ENCODE measurements around the gene DLX1. TPM values are rescaled to one million over a fixed set of nuclear protein-coding genes. Genes with fewer than 3 reads are reported as not detected.

DLX1 gene
- total and polyA plus RNA-seq, 2 of the 8 experiments (the other 6 are each of a cell fraction or from before 2014, with no cell fraction given): 0.11 TPM; not detected in 1

DNA sequence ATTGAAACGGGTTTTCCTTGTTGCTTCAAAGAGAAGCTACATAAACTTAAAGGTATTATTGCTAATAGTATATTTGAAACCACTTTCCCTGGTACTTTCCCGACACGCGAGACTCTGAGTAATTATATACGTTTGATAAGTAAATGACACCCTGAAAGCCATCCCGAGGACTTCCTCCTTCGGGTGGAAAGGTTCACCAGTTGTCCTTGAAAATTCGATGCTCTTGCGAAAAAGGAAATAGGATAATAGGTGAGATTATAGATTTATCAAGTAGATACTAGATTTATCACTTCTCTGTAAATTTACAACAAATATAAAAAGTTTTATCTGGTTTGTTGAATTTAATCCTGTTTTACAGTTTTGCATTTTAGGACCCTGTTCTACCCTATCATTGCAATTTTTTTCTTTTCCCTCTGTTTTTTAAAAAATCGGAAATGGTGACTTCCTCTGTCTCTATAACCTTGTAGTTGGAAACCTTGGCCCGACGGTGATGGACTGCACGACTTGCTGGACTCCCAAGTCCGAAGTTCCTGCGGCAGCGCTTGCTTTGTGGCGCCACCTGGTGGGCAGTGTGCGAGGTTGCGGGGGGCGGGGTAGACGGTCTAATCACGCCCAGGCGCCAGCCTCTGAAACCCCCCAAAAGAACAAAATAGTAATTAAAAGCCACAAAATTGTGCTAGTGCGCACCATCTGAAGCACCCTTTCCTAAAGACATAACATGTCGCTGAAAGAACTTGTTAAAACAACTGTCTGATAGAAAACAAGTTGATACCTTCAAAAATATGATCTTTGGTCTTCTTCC lies 18.4 kb downstream of the DLX1 start:
- no peak for FAIRE-seq
- DNase-seq (ENCODE audit: low read depth in 1 of 2, low spot score in 2 of 2): peak in 1 of 2 experiments; percentile 99
- WGBS, 2 experiments (ENCODE audit: extremely low coverage in 1 of 2, insufficient coverage in 1 of 2, insufficient read length in 1 of 2, insufficient replicate concordance in 2 of 2, low coverage in 1 of 2, low lambda C conversion rate in 2 of 2, missing lambda C conversion rate in 1 of 2): 12% methylated on average over 25 of the region's 25 CpGs; no CpG with 5 or more reads in 1 of the 2 experiments
- Histone ChIP-seq H2AFZ (ENCODE audit: low read length) (no peak overlapping the region), H2BK120ac (replicated peaks; ENCODE audit: low read depth, low read length) (no peak overlapping the region), H3K23ac (ENCODE audit: insufficient read length) (no peak overlapping the region), H4K20me1 (replicated peaks in 1 of 2; ENCODE audit: control insufficient read depth in 1 of 2, insufficient read depth in 2 of 2, low read length in 2 of 2) (peaks cover 9 to 15% of the 10 kb centered on the region in 2 experiments), H3K18ac (ENCODE audit: extremely low read depth, low read length) (no peak overlapping the region), H3K4me2 (ENCODE audit: insufficient read depth in 1 of 2, low read depth in 2 of 2, low read length in 2 of 2) (peak overlapping the region; percentile 80 to 82), H2BK20ac (ENCODE audit: low read length) (no peak overlapping the region), H3K4me1 (replicated peaks in 1 of 4; ENCODE audit: control insufficient read depth in 3 of 4, insufficient read depth in 4 of 4, low read length in 3 of 4) (peaks cover 4 to 38% (median 21%) of the 10 kb centered on the region in 4 experiments), H3K79me2 (ENCODE audit: control insufficient read depth in 1 of 2, insufficient read depth in 2 of 2, low read length in 2 of 2) (no peaks in the 10 kb centered on the region), H3K23me2 (ENCODE audit: low read depth, low read length) (peaks cover 17% of the 10 kb centered on the region; the same call in 1 of the 2 replicates), H4K91ac (replicated peaks; ENCODE audit: insufficient read length, low read length) (no peak overlapping the region), H3K79me1 (ENCODE audit: low read depth, low read length) (no peaks in the 10 kb centered on the region), H3K36me3 (ENCODE audit: control insufficient read depth in 2 of 4, insufficient read depth in 4 of 4, low read length in 3 of 4) (peaks cover 0 to 11% (median 0%) of the 10 kb centered on the region in 4 experiments; a peak in 1 of 8 replicates), H3K4ac (replicated peaks; ENCODE audit: insufficient read length, low read depth, low read length) (no peak overlapping the region), H3K56ac (replicated peaks; ENCODE audit: insufficient read length, low read depth, low read length) (no peak overlapping the region), H2BK5ac (ENCODE audit: low read depth, low read length) (no peak overlapping the region), H3K9ac (replicated peaks in 1 of 4; ENCODE audit: extremely low read depth in 1 of 4, low read depth in 3 of 4, low read length in 3 of 4) (no peak overlapping the region), H4K8ac (ENCODE audit: extremely low read depth, insufficient read depth, low read length) (no peak overlapping the region), H2BK12ac (ENCODE audit: low read depth, low read length) (no peak overlapping the region), H3K27me3 (replicated peaks in 1 of 4; ENCODE audit: control insufficient read depth in 3 of 4, extremely low read depth in 1 of 4, insufficient read depth in 3 of 4, low read length in 3 of 4) (peaks cover 78 to 100% (median 93%) of the 10 kb centered on the region in 4 experiments), H3K27ac (ENCODE audit: low read depth, low read length) (no peak overlapping the region), H3K14ac (ENCODE audit: insufficient read length) (no peak overlapping the region), H3K9me3 (ENCODE audit: insufficient read depth in 2 of 2, low read depth in 1 of 2, low read length in 1 of 2) (no peaks in the 10 kb centered on the region), H2AK5ac (ENCODE audit: low read depth, low read length) (no peak overlapping the region), H2BK15ac (ENCODE audit: low read length) (no peak overlapping the region), H3K4me3 (ENCODE audit: extremely low read depth in 1 of 4, insufficient read depth in 2 of 4, low read depth in 3 of 4, low read length in 4 of 4) (peak overlapping the region in 1 of 4 experiments; percentile 59; a peak in 2 of 8 replicates), H4K5ac (ENCODE audit: insufficient read length, low read depth, low read length) (no peak overlapping the region)
- CTCF ChIA-PET (ENCODE audit: partially characterized antibody): interaction anchor here (0.6 to 11.7 kb wide), 24 partner anchors 13 to 532 kb away, joined by 3 to 198 read pairs (median 4); partner anchors contain the start of gene DLX1
- POLR2A ChIA-PET (ENCODE audit: partially characterized antibody): interaction anchor here (16.0 kb wide), 1 partner anchor 16 kb away, joined by 184 read pairs; the partner anchor contains the start of gene DLX1
- TF ChIP-seq, protein P1, sequence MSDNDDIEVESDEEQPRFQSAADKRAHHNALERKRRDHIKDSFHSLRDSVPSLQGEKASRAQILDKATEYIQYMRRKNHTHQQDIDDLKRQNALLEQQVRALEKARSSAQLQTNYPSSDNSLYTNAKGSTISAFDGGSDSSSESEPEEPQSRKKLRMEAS (IDR thresholded peaks at IDR 0.05): peak; percentile 52; the same call in 1 of the 2 replicates
- TF ChIP-seq RFX5 (IDR thresholded peaks at IDR 0.05; ENCODE audit: borderline replicate concordance, low read depth, low read length): no peak
- no peak for TF ChIP-seq TEAD4 (IDR thresholded peaks at IDR 0.05; ENCODE audit: low read depth, low read length)
- no peak for TF ChIP-seq HDAC6 (IDR thresholded peaks at IDR 0.05; ENCODE audit: low read depth, low read length)
- 0 out of 2 replicates have a peak, but pooled peaks have one; percentile 20 for TF ChIP-seq CREB1 (IDR thresholded peaks at IDR 0.05)
- TF ChIP-seq RNF2 (IDR thresholded peaks at IDR 0.05; ENCODE audit: borderline replicate concordance, low read depth, low read length, missing control alignments, poor library complexity, severe bottlenecking): no peak
- TF ChIP-seq NANOG (IDR thresholded peaks at IDR 0.05; ENCODE audit: insufficient read depth, low read depth, low read length, poor library complexity, severe bottlenecking): no peak
- TF ChIP-seq KDM4A (IDR thresholded peaks at IDR 0.05; ENCODE audit: low read depth, low read length, severe bottlenecking): no peak

Data from H1 (cell line).